ENCODE measurements around the gene RASGRP1.
"Not testable (repeated sequence)": the region's sequence is repeated elsewhere in the genome, so short reads cannot be mapped to it uniquely, and the experiment has no call there.

Gene RASGRP1

GRCh38 chr15:38564557-38565286, at the start of gene RASGRP1:
Gene RASGRP1 (minus strand): TSS chr15:38564814. CDS start chr15:38564628, 186 bp downstream.
- DNase-seq (ENCODE audit: low read depth), result no peak

GRCh38 chr15:38613085-38613484, 48.5 kb upstream of the RASGRP1 start:
- no peak for DNase-seq (ENCODE audit: low read depth)

- no peak for DNase-seq (ENCODE audit: low read depth)
These were observed 47.7 kb upstream of the RASGRP1 start for GRCh38 chr15:38612159-38612863.

GRCh38 chr15:38611228-38611627, 46.6 kb upstream of the RASGRP1 start:
- DNase-seq (ENCODE audit: low read depth), result no peak

GRCh38 chr15:38610748-38611147, 46.1 kb upstream of the RASGRP1 start:
- DNase-seq (ENCODE audit: low read depth), result no peak

GRCh38 chr15:38609097-38609738, 44.6 kb upstream of the RASGRP1 start:
- DNase-seq (ENCODE audit: low read depth), result no peak

DNA sequence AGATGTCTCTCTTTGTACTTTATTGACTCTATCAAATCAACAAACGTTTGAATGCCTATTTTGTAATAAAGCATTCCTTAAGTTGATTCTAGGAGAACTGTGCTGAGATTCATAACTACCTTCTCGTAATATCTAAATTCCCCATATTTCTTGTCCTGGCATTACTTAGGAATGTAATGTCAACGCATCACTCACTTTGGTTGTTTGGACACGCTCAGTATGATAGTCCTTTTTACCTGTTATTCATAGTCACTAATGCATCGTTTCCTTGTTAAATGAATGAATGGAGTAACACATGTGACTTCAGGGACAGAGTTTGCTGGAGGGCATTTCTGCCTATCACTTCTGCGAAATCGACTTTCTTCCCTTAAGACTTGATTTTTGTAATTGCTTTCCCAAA, 44.1 kb upstream of the RASGRP1 start:
- DNase-seq (ENCODE audit: low read depth), result no peak

- no peak for DNase-seq (ENCODE audit: low read depth)
These were observed 41.1 kb upstream of the RASGRP1 start for GRCh38 chr15:38605744-38606143.

DNA sequence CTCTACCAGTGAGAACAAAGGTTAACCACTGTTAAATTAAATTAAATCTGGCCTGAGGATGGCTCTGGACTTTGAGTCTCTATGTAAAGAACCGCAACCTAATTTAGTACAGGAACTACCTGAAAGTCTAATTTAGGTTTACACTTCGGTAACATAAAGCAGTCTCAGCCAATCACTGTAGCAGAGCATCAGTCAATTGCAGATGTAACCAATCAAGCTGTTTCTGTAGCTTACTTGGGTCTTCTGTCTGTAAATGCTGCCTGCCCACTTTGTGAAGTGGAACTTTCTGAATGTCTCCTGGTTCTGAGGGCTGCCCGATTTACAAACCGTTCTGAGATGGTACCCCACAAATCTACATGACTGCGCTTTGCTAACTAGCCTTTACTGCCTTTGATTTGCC, 39.1 kb upstream of the RASGRP1 start:
- no peak for DNase-seq (ENCODE audit: low read depth)

GRCh38 chr15:38602910-38603670, 38.5 kb upstream of the RASGRP1 start:
- DNase-seq (ENCODE audit: low read depth), result no peak

DNA sequence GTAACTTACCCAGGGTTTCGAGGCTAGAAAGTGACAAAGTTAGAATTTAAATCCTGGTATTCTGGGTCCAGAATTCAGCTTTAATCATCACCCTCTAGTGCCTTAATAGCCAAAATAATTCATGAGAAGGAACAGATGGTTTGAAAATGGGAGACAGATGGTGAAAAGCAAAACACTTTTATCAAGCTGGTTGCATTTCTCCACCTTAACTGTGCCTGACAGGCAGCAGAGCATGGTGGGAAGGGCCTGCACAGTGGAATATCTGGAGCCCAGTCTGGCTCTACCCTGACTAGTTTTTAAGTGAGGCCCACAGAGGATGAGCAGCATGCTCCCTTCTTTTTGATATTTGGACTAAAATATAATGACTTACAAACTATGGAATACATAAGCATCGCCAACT, 35.6 kb upstream of the RASGRP1 start:
- no peak for DNase-seq (ENCODE audit: low read depth)

DNA sequence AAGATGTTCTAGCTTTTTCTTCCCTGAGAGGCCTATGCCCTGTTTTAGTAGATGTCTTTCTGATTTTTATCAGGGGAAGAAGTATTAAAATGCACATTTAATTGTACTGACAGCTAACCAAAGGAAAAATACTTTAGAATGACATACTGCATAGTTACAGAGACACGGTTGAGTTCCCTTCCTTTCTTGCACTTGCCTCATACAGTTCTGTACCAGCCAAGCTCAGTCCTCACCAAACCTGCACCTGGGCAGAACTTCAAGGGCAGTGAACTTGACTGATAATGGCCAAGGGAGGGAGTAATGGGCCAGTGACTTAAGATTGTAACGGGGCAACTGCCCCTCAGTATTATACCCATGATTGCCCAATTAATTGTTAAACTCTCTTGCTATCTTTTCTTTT, 34.1 kb upstream of the RASGRP1 start:
- no peak for DNase-seq (ENCODE audit: low read depth)

DNA sequence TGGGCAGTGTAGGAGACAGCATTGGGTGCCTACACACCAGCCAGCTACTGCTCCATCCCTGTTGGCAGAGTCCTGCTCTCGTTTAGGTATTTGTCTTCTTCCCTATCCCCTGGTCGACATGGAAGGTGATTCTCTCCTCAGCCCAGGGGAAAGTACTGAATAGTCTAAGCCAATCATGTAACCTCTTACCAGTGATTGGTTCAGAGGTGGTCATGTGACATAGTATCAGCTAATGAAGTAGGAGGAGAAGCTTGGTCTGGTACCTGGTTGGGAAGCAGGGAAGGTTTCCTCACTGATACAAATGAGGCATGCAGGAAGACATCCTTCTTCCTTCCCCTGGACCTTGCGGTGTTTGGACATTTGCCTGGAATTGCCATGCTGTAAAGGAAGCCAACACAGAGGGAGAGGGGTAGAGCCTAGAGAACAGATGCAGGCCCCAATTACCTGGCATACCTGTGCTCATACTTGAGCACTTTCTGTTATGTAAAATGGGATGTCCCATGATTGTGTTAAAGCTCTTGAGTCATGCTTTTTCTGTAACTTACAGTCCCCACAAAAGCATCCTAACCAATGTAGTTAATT, 32.7 kb upstream of the RASGRP1 start:
- DNase-seq (ENCODE audit: low read depth), result no peak

DNA sequence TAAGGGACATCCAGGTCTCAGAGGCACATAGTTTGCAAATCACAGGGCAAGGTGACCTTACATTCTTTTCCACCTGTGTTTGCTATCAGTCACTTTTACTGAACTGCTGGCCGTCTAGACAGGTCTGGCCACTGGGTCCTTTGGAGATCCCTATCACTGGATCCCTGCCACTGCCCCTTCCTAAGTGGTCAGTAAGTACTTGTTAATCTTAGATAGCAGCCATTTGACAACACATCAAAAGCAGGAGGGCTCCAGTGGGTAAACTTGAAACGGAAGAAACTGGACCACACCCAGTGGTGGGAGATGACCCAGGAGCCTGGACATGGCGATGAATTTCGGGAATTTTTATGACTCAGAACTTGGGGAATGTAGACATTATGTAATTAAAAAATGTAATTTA, 28.9 kb upstream of the RASGRP1 start:
- no peak for DNase-seq (ENCODE audit: low read depth)

- DNase-seq (ENCODE audit: low read depth), result peak; percentile 49
These were observed 24.9 kb upstream of the RASGRP1 start for GRCh38 chr15:38589502-38589901.

DNA sequence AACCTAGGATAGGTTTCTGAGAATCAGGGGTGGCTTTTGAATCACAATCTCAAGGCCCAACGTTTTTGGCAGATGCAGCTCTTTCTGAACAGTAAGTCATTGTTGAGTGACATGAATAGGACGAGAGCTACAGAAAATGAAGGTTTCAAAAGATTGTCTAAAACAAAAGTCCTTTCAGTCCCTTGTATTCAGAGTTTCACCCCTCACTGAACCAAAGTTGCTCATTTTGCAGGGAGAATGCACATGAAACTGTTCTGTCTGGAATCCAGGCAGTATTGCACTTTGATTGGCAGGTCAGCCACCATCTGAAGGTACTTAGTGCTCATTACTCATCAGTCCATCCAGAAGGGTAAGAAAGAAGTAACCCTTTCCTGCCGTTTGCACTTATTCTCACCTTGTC, 24.1 kb upstream of the RASGRP1 start:
- no peak for DNase-seq (ENCODE audit: low read depth)

GRCh38 chr15:38587214-38587613, 22.6 kb upstream of the RASGRP1 start:
- no peak for DNase-seq (ENCODE audit: low read depth)

- DNase-seq (ENCODE audit: low read depth), result not testable (repeated sequence)
These were observed 21.4 kb upstream of the RASGRP1 start for GRCh38 chr15:38586005-38586404.

DNA sequence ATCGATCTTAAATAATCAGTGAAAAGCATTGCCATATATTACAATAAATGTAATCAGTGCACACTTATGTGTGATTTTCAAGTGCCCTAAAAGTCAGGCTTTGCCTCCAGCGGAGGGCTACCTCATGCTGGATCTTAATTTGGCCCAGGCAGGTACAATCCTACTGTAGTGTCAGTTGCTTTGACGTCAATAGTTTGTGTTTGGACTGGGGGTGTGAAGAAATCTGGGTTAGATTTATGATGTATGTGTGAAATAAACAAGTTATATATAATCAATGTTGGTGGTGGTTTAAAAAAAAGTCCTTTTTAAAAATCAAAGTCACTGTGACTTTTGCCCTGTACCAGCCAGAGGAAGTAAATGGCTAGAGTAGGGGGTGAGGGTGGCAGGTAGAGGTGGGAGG, 14.0 kb upstream of the RASGRP1 start:
- no peak for DNase-seq (ENCODE audit: low read depth)

DNA sequence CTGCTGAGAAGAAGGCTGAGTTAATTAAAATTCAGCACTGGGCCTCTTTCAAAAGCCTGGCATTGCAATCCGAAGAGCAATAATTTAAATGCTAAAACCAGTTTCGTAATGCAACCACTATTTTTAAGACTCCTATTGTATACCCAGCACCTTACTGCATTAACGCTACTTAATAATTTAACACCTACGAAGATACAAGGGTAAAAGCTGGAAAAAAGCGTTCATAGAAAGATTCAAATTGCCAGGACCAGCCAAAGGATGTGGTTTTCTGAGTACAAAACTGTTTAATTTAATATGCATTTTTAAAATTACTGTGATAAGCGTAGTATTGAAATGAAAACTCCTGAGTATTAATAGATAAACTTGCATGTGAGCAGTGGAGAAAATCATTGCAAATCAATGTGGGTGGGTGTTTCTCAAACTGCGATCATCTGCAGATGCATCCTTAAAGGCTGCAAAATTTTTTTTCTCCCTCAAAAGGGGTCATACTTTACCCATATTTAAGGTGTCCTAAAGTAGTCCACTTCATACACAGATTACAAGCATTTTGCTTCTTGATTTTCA, 12.9 kb upstream of the RASGRP1 start:
- no peak for DNase-seq (ENCODE audit: low read depth)

GRCh38 chr15:38576837-38577236, 12.2 kb upstream of the RASGRP1 start:
- no peak for DNase-seq (ENCODE audit: low read depth)

- DNase-seq (ENCODE audit: low read depth), result no peak
These were observed 11.6 kb upstream of the RASGRP1 start for GRCh38 chr15:38576261-38576660.

All from GM04503 (cell line).